HepG2 (cell line): ENCODE data around the gene SLC35B4. TPM values are rescaled to one million over a fixed set of nuclear protein-coding genes. Genes with fewer than 3 reads are reported as not detected.
A peak's percentile ranks its signal among the peaks of the same experiment; 100 is the strongest.

Source experiments
- ARNT ChIP-seq: fragments of 450-650 bp; IDR thresholded peaks from 2 replicates; pipeline ENCODE4 v1.6.1; 2017
- ATRX ChIP-seq: sonication (generic); formaldehyde crosslinking; IDR thresholded peaks from 2 replicates; pipeline ENCODE4 v1.4.0; 2020; ENCODE audit warnings: missing genetic modification reagents, borderline replicate concordance
- ETV5 ChIP-seq: IDR thresholded peaks from 2 replicates; pipeline ENCODE4 v1.6.1; 2018; ENCODE audit warnings: missing biosample characterization, missing genetic modification reagents, inconsistent platforms, borderline replicate concordance
- JUND ChIP-seq: sonication (generic); formaldehyde crosslinking; IDR thresholded peaks from 2 replicates; pipeline ENCODE4 v1.8.0; 2022; ENCODE audit warnings: mild to moderate bottlenecking, missing genetic modification reagents
- KLF12 ChIP-seq: sonication (generic); formaldehyde crosslinking; IDR thresholded peaks from 2 replicates; pipeline ENCODE4 v1.4.0; 2020; ENCODE audit warnings: missing genetic modification reagents, borderline replicate concordance
- POLR2G ChIP-seq: fragments of 200-400 bp; formaldehyde crosslinking; IDR thresholded peaks from 2 replicates; pipeline ENCODE4 v1.6.1; 2018; ENCODE audit warnings: mild to moderate bottlenecking, low read depth, low read length, moderate library complexity
- REPIN1 ChIP-seq: sonication (generic); formaldehyde crosslinking; IDR thresholded peaks from 2 replicates; pipeline ENCODE4 v1.8.0; 2022; ENCODE audit warnings: missing genetic modification reagents, low read depth, mild to moderate bottlenecking, borderline replicate concordance
- RXRB ChIP-seq: IDR thresholded peaks from 2 replicates; pipeline ENCODE4 v1.6.1; 2016; ENCODE audit warnings: borderline replicate concordance, missing genetic modification reagents, missing compliant biosample characterization
- ZBTB3 ChIP-seq: sonication (generic); formaldehyde crosslinking; IDR thresholded peaks from 2 replicates; pipeline ENCODE4 v1.4.0; 2020; ENCODE audit warnings: low read depth, mild to moderate bottlenecking, moderate library complexity, missing genetic modification reagents, borderline replicate concordance
- ZNF101 ChIP-seq: sonication (generic); formaldehyde crosslinking; IDR thresholded peaks from 2 replicates; pipeline ENCODE4 v1.4.0; 2020; ENCODE audit warnings: mild to moderate bottlenecking, low read depth, missing genetic modification reagents, borderline replicate concordance
- ZSCAN9 ChIP-seq: IDR thresholded peaks from 2 replicates; pipeline ENCODE4 v1.6.1; 2016; ENCODE audit warnings: borderline replicate concordance
- polyA plus RNA-seq, 8 experiments: library from polyadenylated mRNA; depleted of rRNA in 3 of 8; stranded (reverse) in 7 of 8; unstranded in 1 of 8; fragments of >200 nt; fragmentation: Illumina TruSeq in 4 of 8; extraction: Trizol in 4 of 8; gene quantifications; 2 replicates each; pipeline versions ENCODE4 v1.2.1 to v1.2.3, GENCODE V29; 2011 to 2016; ENCODE audit warnings: low read depth in 4 of 8, missing spikeins in 1 of 8, mixed read lengths in 1 of 8; ENCODE audit not compliant: insufficient read depth in 1 of 8
- total RNA-seq, 5 experiments: library from RNA; depleted of rRNA; stranded (reverse); fragments of >200 nt; fragmentation: Illumina TruSeq; extraction: Trizol; gene quantifications; 2 replicates each; pipeline ENCODE4 v1.2.3, GENCODE V29; 2016; ENCODE audit warnings: low read depth in 1 of 5
- TF ChIP-seq, protein P1 (sequence below): sonication (generic); formaldehyde crosslinking; IDR thresholded peaks from 2 replicates; pipeline ENCODE4 v1.4.0; 2020; ENCODE audit warnings: mild to moderate bottlenecking, low read depth, missing genetic modification reagents
- TF ChIP-seq, protein P2 (sequence below), 2 experiments: fragments of 450-650 bp in 1 of 2; sonication (generic) in 1 of 2; formaldehyde crosslinking; IDR thresholded peaks; 2 replicates each; pipeline versions ENCODE4 v1.5.0 to v1.8.0; 2020 to 2022; ENCODE audit warnings: mild to moderate bottlenecking in 1 of 2, missing genetic modification reagents in 1 of 2
- TF ChIP-seq, protein P3 (sequence below): sonication (generic); formaldehyde crosslinking; conservative IDR thresholded peaks from 2 replicates; pipeline ENCODE4 v1.4.0; 2020; ENCODE audit warnings: mild to moderate bottlenecking, missing genetic modification reagents, moderate library complexity
- TF ChIP-seq, protein P4 (sequence below): sonication (generic); formaldehyde crosslinking; IDR thresholded peaks from 2 replicates; pipeline ENCODE4 v1.4.0; 2020; ENCODE audit warnings: missing genetic modification reagents, borderline replicate concordance

SLC35B4 gene
- total and polyA plus RNA-seq, 2 of the 13 experiments (the other 11 are each of a cell fraction or from before 2014, with no cell fraction given): 17.1 to 17.8 TPM

DNA sequence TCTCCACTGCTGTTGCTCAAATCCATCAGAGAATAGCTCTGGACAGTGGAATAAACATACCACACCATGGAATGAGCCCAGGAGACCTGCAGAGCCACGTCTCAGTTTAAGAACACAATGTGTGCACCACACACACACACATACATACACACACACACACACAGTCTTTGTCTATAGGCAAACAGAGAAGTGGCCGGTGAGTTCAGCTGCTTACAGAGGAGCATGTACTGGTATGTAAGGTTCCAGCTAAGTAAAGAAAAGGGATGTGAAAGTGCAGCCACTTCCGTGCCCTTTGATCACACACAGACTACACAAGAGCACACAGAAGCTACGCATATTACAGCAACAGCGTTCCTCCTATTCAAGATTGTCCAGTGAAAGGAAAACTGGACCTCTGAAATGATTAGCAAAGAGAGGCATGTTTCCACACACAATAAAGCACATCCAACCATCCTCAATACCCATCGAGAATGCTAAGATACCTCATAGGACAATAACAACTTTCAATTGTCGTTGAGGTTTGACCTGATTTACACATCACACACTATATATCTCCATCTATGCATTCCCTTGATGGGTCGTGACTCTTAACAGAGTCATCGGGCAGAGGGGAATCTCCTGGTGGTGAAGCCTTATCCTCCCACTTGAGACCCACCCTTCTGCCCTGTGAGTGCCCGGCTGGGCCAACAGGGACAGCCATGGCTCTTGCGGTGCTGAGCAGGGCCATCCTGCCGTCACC lies 23.6 kb downstream of the SLC35B4 start (continued):
- TF ChIP-seq, protein P1, sequence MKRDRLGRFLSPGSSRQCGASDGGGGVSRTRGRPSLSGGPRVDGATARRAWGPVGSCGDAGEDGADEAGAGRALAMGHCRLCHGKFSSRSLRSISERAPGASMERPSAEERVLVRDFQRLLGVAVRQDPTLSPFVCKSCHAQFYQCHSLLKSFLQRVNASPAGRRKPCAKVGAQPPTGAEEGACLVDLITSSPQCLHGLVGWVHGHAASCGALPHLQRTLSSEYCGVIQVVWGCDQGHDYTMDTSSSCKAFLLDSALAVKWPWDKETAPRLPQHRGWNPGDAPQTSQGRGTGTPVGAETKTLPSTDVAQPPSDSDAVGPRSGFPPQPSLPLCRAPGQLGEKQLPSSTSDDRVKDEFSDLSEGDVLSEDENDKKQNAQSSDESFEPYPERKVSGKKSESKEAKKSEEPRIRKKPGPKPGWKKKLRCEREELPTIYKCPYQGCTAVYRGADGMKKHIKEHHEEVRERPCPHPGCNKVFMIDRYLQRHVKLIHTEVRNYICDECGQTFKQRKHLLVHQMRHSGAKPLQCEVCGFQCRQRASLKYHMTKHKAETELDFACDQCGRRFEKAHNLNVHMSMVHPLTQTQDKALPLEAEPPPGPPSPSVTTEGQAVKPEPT (CRISPR knock-in tag): no peak
- TF ChIP-seq ZNF101 (CRISPR knock-in tag) (no peak), ETV5 (CRISPR knock-in tag) (peak; percentile 59; the same call in 1 of the 2 replicates), KLF12 (CRISPR knock-in tag) (no peak), POLR2G (no peak), JUND (CRISPR knock-in tag) (no peak), ZBTB3 (CRISPR knock-in tag) (no peak), REPIN1 (CRISPR knock-in tag) (0 out of 2 replicates have a peak, but pooled peaks have one; percentile 38), ATRX (CRISPR knock-in tag) (no peak), ZSCAN9 (CRISPR knock-in tag) (no peak; the same call in 1 of the 2 replicates), RXRB (CRISPR knock-in tag) (peak; percentile 57; the same call in 1 of the 2 replicates), ARNT (no peak)
- TF ChIP-seq, protein P2, sequence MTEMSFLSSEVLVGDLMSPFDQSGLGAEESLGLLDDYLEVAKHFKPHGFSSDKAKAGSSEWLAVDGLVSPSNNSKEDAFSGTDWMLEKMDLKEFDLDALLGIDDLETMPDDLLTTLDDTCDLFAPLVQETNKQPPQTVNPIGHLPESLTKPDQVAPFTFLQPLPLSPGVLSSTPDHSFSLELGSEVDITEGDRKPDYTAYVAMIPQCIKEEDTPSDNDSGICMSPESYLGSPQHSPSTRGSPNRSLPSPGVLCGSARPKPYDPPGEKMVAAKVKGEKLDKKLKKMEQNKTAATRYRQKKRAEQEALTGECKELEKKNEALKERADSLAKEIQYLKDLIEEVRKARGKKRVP (CRISPR knock-in tag; IDR thresholded peaks at IDR 0.05): no peak; a peak in 1 of 4 replicates
- TF ChIP-seq, protein P3, sequence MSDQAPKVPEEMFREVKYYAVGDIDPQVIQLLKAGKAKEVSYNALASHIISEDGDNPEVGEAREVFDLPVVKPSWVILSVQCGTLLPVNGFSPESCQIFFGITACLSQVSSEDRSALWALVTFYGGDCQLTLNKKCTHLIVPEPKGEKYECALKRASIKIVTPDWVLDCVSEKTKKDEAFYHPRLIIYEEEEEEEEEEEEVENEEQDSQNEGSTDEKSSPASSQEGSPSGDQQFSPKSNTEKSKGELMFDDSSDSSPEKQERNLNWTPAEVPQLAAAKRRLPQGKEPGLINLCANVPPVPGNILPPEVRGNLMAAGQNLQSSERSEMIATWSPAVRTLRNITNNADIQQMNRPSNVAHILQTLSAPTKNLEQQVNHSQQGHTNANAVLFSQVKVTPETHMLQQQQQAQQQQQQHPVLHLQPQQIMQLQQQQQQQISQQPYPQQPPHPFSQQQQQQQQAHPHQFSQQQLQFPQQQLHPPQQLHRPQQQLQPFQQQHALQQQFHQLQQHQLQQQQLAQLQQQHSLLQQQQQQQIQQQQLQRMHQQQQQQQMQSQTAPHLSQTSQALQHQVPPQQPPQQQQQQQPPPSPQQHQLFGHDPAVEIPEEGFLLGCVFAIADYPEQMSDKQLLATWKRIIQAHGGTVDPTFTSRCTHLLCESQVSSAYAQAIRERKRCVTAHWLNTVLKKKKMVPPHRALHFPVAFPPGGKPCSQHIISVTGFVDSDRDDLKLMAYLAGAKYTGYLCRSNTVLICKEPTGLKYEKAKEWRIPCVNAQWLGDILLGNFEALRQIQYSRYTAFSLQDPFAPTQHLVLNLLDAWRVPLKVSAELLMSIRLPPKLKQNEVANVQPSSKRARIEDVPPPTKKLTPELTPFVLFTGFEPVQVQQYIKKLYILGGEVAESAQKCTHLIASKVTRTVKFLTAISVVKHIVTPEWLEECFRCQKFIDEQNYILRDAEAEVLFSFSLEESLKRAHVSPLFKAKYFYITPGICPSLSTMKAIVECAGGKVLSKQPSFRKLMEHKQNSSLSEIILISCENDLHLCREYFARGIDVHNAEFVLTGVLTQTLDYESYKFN (CRISPR knock-in tag): peak; percentile 80
- TF ChIP-seq, protein P4, sequence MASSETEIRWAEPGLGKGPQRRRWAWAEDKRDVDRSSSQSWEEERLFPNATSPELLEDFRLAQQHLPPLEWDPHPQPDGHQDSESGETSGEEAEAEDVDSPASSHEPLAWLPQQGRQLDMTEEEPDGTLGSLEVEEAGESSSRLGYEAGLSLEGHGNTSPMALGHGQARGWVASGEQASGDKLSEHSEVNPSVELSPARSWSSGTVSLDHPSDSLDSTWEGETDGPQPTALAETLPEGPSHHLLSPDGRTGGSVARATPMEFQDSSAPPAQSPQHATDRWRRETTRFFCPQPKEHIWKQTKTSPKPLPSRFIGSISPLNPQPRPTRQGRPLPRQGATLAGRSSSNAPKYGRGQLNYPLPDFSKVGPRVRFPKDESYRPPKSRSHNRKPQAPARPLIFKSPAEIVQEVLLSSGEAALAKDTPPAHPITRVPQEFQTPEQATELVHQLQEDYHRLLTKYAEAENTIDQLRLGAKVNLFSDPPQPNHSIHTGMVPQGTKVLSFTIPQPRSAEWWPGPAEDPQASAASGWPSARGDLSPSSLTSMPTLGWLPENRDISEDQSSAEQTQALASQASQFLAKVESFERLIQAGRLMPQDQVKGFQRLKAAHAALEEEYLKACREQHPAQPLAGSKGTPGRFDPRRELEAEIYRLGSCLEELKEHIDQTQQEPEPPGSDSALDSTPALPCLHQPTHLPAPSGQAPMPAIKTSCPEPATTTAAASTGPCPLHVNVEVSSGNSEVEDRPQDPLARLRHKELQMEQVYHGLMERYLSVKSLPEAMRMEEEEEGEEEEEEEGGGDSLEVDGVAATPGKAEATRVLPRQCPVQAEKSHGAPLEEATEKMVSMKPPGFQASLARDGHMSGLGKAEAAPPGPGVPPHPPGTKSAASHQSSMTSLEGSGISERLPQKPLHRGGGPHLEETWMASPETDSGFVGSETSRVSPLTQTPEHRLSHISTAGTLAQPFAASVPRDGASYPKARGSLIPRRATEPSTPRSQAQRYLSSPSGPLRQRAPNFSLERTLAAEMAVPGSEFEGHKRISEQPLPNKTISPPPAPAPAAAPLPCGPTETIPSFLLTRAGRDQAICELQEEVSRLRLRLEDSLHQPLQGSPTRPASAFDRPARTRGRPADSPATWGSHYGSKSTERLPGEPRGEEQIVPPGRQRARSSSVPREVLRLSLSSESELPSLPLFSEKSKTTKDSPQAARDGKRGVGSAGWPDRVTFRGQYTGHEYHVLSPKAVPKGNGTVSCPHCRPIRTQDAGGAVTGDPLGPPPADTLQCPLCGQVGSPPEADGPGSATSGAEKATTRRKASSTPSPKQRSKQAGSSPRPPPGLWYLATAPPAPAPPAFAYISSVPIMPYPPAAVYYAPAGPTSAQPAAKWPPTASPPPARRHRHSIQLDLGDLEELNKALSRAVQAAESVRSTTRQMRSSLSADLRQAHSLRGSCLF (CRISPR knock-in tag): no peak
